Prostate gland (tissue), 2 donors: ENCODE results near the gene DEFB118. TPM values are rescaled to one million over a fixed set of nuclear protein-coding genes. Genes with fewer than 3 reads are reported as not detected.

Experiments
- DNase-seq: peaks from one replicate; pipeline ENCODE4 v3.0.0-alpha.2; 2019; ENCODE audit warnings: low spot score
- H3K27ac ChIP-seq, 2 donors: fragments of 200-600 bp; sonication (generic); 2 replicates each; pipeline ENCODE4 v1.5.1; 2017 to 2019
- H3K27me3 ChIP-seq: fragments of 200-600 bp; sonication (generic); replicated peaks from 2 replicates; pipeline ENCODE4 v1.5.1; 2019; ENCODE audit not compliant: insufficient read depth
- H3K36me3 ChIP-seq, 2 donors: fragments of 200-600 bp; sonication (generic); 1 replicate in 1 of 2; 2 replicates in 1 of 2; pipeline versions ENCODE4 v1.5.1 to v1.8.1; 2017 to 2019
- H3K4me1 ChIP-seq: fragments of 200-600 bp; sonication (generic); replicated peaks from 2 replicates; pipeline ENCODE4 v1.5.1; 2019
- H3K4me3 ChIP-seq, 2 donors: fragments of 200-600 bp; sonication (generic); 2 replicates each; pipeline ENCODE4 v1.5.1; 2017 to 2019
- H3K9me3 ChIP-seq: fragments of 200-600 bp; sonication (generic); 2 replicates; pipeline ENCODE4 v1.5.1; 2017
- CTCF ChIP-seq, 4 experiments: fragments of 200-600 bp in 2 of 4; fragments of 450-650 bp in 2 of 4; sonication (generic) in 2 of 4; IDR thresholded peaks; 1 replicate in 3 of 4; 2 replicates in 1 of 4; pipeline ENCODE4 v1.5.1; 2016 to 2019; ENCODE audit warnings: antibody characterized with exemption in 4 of 4, mild to moderate bottlenecking in 2 of 4, moderate library complexity in 2 of 4
- POLR2A ChIP-seq: fragments of 450-650 bp; IDR thresholded peaks from one replicate; pipeline ENCODE4 v1.6.1; 2016; ENCODE audit warnings: antibody characterized with exemption, mild to moderate bottlenecking
- POLR2AphosphoS5 ChIP-seq: sonication (generic); formaldehyde crosslinking; IDR thresholded peaks from one replicate; pipeline ENCODE4 v1.6.1; 2017; ENCODE audit warnings: antibody characterized with exemption
- WGBS: methylation state at CpG from one replicate; pipeline ENCODE4 v1.1.5; 2018; 5-methylcytosine and 5-hydroxymethylcytosine counted together
- intact Hi-C: fragments of 100-400 bp; cut with DNase I; formaldehyde crosslinking; loops from one replicate; pipeline ENCODE4 v1.14.2; 2022
- total RNA-seq, 2 donors: library from RNA; depleted of rRNA; stranded (reverse); fragments of >200 nt; gene quantifications; one replicate each; pipeline ENCODE4 v1.1.0, GENCODE V29; 2016

The DEFB118 gene
- not detected for total RNA-seq

- Histone ChIP-seq H3K27me3 (no peaks in the 10 kb centered on the region), H3K4me3 (no peak within 1 kb of the TSS), H3K4me1 (no peaks in the 10 kb centered on the region), H3K9me3 (no peaks in the 10 kb centered on the region), H3K27ac (no peak within 1 kb of the TSS), H3K36me3 (no peaks in the 10 kb centered on the region)
- intact Hi-C loops: no loop called here
- DNase-seq: no peak
- TF ChIP-seq POLR2A: no peak
- no peak for TF ChIP-seq POLR2AphosphoS5
- TF ChIP-seq CTCF (IDR thresholded peaks at IDR 0.05): no peak
- WGBS: 69% methylated on average over 2 of the region's 2 CpGs
Observed at GRCh38 chr20:31368301-31368700, at the start of gene DEFB118. DEFB118 (plus strand) TSS chr20:31368601; CDS start chr20:31368651, 50 bp downstream.

GRCh38 chr20:31322504-31322903 is 45.9 kb upstream of the DEFB118 start:
- TF ChIP-seq CTCF (IDR thresholded peaks at IDR 0.05): no peak
- no peak for TF ChIP-seq POLR2A
- no peak for TF ChIP-seq POLR2AphosphoS5
- Histone ChIP-seq H3K9me3 (no peaks in the 10 kb centered on the region), H3K36me3 (no peaks in the 10 kb centered on the region), H3K27me3 (no peaks in the 10 kb centered on the region), H3K4me1 (no peaks in the 10 kb centered on the region), H3K4me3 (no peak overlapping the region), H3K27ac (no peak overlapping the region)
- 47% methylated on average over 3 of the region's 3 CpGs for WGBS
- intact Hi-C loops: no loop called here
- DNase-seq: no peak

GRCh38 chr20:31330893-31331292 is 37.5 kb upstream of the DEFB118 start:
- Histone ChIP-seq H3K27me3 (no peaks in the 10 kb centered on the region), H3K9me3 (no peaks in the 10 kb centered on the region), H3K36me3 (no peaks in the 10 kb centered on the region), H3K4me1 (no peaks in the 10 kb centered on the region), H3K4me3 (no peak overlapping the region), H3K27ac (no peak overlapping the region)
- intact Hi-C loops: no loop called here
- DNase-seq: no peak
- TF ChIP-seq CTCF (IDR thresholded peaks at IDR 0.05): no peak
- no peak for TF ChIP-seq POLR2A
- TF ChIP-seq POLR2AphosphoS5: no peak

- Histone ChIP-seq H3K27ac (no peak overlapping the region), H3K9me3 (no peaks in the 10 kb centered on the region), H3K27me3 (no peaks in the 10 kb centered on the region), H3K4me1 (no peaks in the 10 kb centered on the region), H3K36me3 (no peaks in the 10 kb centered on the region), H3K4me3 (no peak overlapping the region)
- TF ChIP-seq POLR2A (no peak), POLR2AphosphoS5 (no peak), CTCF (IDR thresholded peaks at IDR 0.05) (no peak)
- no peak for DNase-seq
- intact Hi-C loops: no loop called here
Observed at GRCh38 chr20:31341470-31341869, 26.9 kb upstream of the DEFB118 start.

- WGBS: 46% methylated on average over 1 of the region's 1 CpG
- H3K4me1 ChIP-seq: no peaks in the 10 kb centered on the region
- no peaks in the 10 kb centered on the region for H3K36me3 ChIP-seq
- no peaks in the 10 kb centered on the region for H3K9me3 ChIP-seq
- intact Hi-C loops: no loop called here
- DNase-seq: no peak
- H3K27me3 ChIP-seq: no peaks in the 10 kb centered on the region
- no peak overlapping the region for H3K27ac ChIP-seq
- no peak for TF ChIP-seq POLR2A
- no peak for TF ChIP-seq CTCF (IDR thresholded peaks at IDR 0.05)
- TF ChIP-seq POLR2AphosphoS5: no peak
- H3K4me3 ChIP-seq: no peak overlapping the region
Observed at GRCh38 chr20:31355981-31356380, 12.4 kb upstream of the DEFB118 start.
